GM06990 (cell line): ENCODE results near the gene EDEM1.

ENCODE experiments used
- DNase-seq: peaks from one replicate; pipeline ENCODE4 v3.0.0-alpha.2; 2011; ENCODE audit not compliant: insufficient read length; ENCODE audit errors: extremely low read depth
- H3K27me3 ChIP-seq: replicated peaks from 2 replicates; pipeline ENCODE4 v1.6.0; 2011; ENCODE audit warnings: low read length; ENCODE audit not compliant: control insufficient read depth, insufficient read depth
- H3K36me3 ChIP-seq: 2 replicates; pipeline ENCODE4 v1.5.1; 2011; ENCODE audit warnings: low read length; ENCODE audit not compliant: control insufficient read depth, insufficient read depth
- H3K4me3 ChIP-seq: replicated peaks from 2 replicates; pipeline ENCODE4 v1.5.1; 2011; ENCODE audit warnings: low read depth, mild to moderate bottlenecking, control low read depth, low read length
- TF ChIP-seq, protein P1 (sequence below): IDR thresholded peaks from 2 replicates; pipeline ENCODE4 v1.5.1; 2011; ENCODE audit warnings: low read length, control low read depth, mild to moderate bottlenecking, inconsistent platforms; ENCODE audit not compliant: insufficient read depth, poor library complexity, severe bottlenecking

The EDEM1 gene

GRCh38 chr3:5187920-5188418 is 462 bp downstream of the EDEM1 start:
- DNase-seq = peak; percentile 81
- Histone ChIP-seq H3K4me3 (peak overlapping the region; percentile 85), H3K27me3 (no peaks in the 10 kb centered on the region), H3K36me3 (peaks cover under 1% of the 10 kb centered on the region; the same call in 1 of the 2 replicates)
- TF ChIP-seq, protein P1, sequence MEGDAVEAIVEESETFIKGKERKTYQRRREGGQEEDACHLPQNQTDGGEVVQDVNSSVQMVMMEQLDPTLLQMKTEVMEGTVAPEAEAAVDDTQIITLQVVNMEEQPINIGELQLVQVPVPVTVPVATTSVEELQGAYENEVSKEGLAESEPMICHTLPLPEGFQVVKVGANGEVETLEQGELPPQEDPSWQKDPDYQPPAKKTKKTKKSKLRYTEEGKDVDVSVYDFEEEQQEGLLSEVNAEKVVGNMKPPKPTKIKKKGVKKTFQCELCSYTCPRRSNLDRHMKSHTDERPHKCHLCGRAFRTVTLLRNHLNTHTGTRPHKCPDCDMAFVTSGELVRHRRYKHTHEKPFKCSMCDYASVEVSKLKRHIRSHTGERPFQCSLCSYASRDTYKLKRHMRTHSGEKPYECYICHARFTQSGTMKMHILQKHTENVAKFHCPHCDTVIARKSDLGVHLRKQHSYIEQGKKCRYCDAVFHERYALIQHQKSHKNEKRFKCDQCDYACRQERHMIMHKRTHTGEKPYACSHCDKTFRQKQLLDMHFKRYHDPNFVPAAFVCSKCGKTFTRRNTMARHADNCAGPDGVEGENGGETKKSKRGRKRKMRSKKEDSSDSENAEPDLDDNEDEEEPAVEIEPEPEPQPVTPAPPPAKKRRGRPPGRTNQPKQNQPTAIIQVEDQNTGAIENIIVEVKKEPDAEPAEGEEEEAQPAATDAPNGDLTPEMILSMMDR = no peak

GRCh38 chr3:5188419-5189221 is 1.1 kb downstream of the EDEM1 start:
- peak overlapping the region; percentile 85 for H3K4me3 ChIP-seq
- H3K27me3 ChIP-seq = no peaks in the 10 kb centered on the region
- peaks cover 1% of the 10 kb centered on the region; the same call in 1 of the 2 replicates for H3K36me3 ChIP-seq
- TF ChIP-seq, protein P1 = no peak
- peak; percentile 61 for DNase-seq

DNA sequence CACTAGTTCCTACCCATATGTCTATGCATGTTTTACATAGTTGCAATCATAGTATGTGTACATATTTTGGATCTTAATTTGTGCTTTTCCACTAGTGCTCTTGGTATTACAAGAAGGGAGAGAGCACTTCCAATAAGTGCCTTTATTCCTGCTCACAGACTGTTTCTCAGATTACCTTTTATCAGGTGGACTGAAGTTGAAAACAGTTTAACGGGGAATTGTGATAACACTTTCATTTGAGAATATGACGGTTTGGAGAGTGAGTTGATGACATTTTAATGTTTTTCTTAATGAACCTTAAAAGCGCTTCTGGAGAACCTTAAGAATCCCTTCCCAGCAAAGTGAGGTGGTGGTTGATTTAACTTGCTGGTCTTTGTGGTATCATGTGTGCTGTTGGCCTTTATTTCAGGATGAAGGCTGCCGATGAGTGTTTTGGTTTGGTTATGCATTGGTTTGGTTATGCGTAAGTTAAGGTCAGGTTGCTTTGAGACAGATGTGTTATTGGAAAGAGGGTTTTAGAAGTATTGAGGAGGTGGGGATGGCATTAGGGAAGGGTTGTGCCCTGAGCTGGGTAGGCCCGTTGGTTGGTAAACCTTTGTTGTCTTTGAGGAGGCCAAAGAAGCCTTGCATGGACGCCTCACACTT is 2.8 kb downstream of the EDEM1 start:
- TF ChIP-seq, protein P1 = no peak
- Histone ChIP-seq H3K27me3 (no peaks in the 10 kb centered on the region), H3K36me3 (peaks cover 3% of the 10 kb centered on the region), H3K4me3 (peak overlapping the region; percentile 85)
- no peak for DNase-seq

DNA sequence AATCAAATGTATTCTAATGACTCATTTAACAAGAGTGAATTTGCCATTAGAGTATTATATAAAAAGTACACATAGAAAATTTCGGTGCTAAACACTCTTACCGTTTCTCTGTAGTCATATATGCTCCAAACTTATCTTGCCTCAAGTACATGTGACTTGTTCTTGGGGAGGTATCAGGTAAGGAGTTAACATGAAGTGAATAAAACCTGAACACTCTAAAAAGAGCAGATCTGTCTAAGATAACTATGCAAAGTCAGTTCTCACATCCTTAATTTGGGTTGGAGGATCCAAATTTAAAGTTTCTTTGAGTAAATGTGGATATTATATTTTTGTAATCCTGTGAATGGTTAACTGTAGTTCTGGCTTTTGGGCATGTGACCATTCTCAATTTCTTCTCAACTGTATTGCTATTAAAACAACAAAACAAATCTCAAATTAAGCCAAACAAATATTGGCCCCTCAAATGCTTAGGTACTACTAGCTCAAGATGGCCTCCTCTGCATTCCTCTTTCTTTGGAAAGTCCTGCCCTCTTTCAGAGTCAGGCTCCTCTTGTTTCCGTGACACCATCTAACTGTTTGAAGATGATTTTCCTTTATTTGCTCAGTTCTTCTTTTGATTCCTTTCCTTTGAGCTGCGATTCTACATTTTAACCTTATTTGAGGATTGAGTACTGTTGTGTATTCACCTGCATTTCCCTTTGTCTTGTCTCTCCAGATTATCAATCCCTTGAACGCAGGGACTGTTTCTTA is 4.2 kb downstream of the EDEM1 start:
- peaks cover 5% of the 10 kb centered on the region for H3K36me3 ChIP-seq
- H3K4me3 ChIP-seq = peak overlapping the region; percentile 85
- TF ChIP-seq, protein P1 = no peak

GRCh38 chr3:5192571-5193365 is 5.3 kb downstream of the EDEM1 start:
- Histone ChIP-seq H3K36me3 (peaks cover 5% of the 10 kb centered on the region), H3K27me3 (no peaks in the 10 kb centered on the region), H3K4me3 (no peak overlapping the region; the same call in 1 of the 2 replicates)
- TF ChIP-seq, protein P1 = no peak
- DNase-seq = no peak

More for the DNA sequence above, 4.2 kb downstream of the EDEM1 start:
- DNase-seq = no peak
- no peaks in the 10 kb centered on the region for H3K27me3 ChIP-seq
